Neural cell (in vitro differentiated cells): Measurements from ENCODE around the gene HEBP2. TPM values are rescaled to one million over a fixed set of nuclear protein-coding genes. Genes with fewer than 3 reads are reported as not detected.
"Not testable (repeated sequence)": the region's sequence is repeated elsewhere in the genome, so short reads cannot be mapped to it uniquely, and the experiment has no call there.

Experiments used
- H2AFZ ChIP-seq: fragments of 200-600, 300-800 bp; sonication (generic), shearing (Covaris generic); 2 replicates; pipeline ENCODE4 v1.6.0; 2014; ENCODE audit warnings: low read depth, mild to moderate bottlenecking, antibody characterized with exemption, low read length, moderate library complexity
- H3F3A ChIP-seq: fragments of 200-600 bp; shearing (Covaris generic); 2 replicates; pipeline ENCODE4 v1.6.1; 2016; ENCODE audit warnings: mild to moderate bottlenecking, moderate library complexity, mixed read lengths, antibody characterized with exemption, low read length; ENCODE audit not compliant: insufficient read depth, poor library complexity, severe bottlenecking
- H3K27ac ChIP-seq: fragments of 200-600, 300-800 bp; sonication (generic), shearing (Covaris generic); 2 replicates; pipeline ENCODE4 v1.5.1; 2014; ENCODE audit warnings: mild to moderate bottlenecking, low read length, moderate library complexity
- H3K27me3 ChIP-seq: fragments of 300-800, 200-600 bp; sonication (generic), shearing (Covaris generic); 2 replicates; pipeline ENCODE4 v1.6.0; 2014; ENCODE audit warnings: mild to moderate bottlenecking, low read depth, low read length, moderate library complexity; ENCODE audit not compliant: insufficient read depth
- H3K36me3 ChIP-seq: fragments of 300-800, 200-600 bp; sonication (generic), shearing (Covaris generic); 2 replicates; pipeline ENCODE4 v1.5.1; 2014; ENCODE audit warnings: mild to moderate bottlenecking, antibody characterized with exemption, low read length, moderate library complexity; ENCODE audit not compliant: insufficient read depth
- H3K4me2 ChIP-seq: fragments of 300-800, 200-600 bp; sonication (generic), shearing (Covaris generic); 2 replicates; pipeline ENCODE4 v1.6.0; 2014; ENCODE audit warnings: mild to moderate bottlenecking, low read length
- H3K4me3 ChIP-seq: fragments of 300-800, 200-600 bp; sonication (generic), shearing (Covaris generic); 2 replicates; pipeline ENCODE4 v1.5.1; 2014; ENCODE audit warnings: mild to moderate bottlenecking, low read length, moderate library complexity
- H3K79me2 ChIP-seq: fragments of 200-600 bp; shearing (Covaris generic); replicated peaks from 2 replicates; pipeline ENCODE4 v1.6.0; 2014; ENCODE audit warnings: mild to moderate bottlenecking, low read length, moderate library complexity; ENCODE audit not compliant: insufficient read depth
- H3K9ac ChIP-seq: fragments of 300-800, 200-600 bp; sonication (generic), shearing (Covaris generic); 2 replicates; pipeline ENCODE4 v1.6.1; 2016; ENCODE audit warnings: mild to moderate bottlenecking, low read length, mixed read lengths
- H3K9me2 ChIP-seq: fragments of 200-600 bp; shearing (Covaris generic); 2 replicates; pipeline ENCODE4 v1.6.1; 2016; ENCODE audit warnings: mild to moderate bottlenecking, low read length, mixed read lengths; ENCODE audit not compliant: insufficient read depth
- H3K9me3 ChIP-seq: fragments of 200-600, 300-800 bp; sonication (generic), shearing (Covaris generic); 2 replicates; pipeline ENCODE4 v1.6.1; 2016; ENCODE audit warnings: mild to moderate bottlenecking, mixed run types, low read length, moderate library complexity, mixed read lengths
- H4K20me1 ChIP-seq: fragments of 200-600 bp; shearing (Covaris generic); 2 replicates; pipeline ENCODE4 v1.6.1; 2016; ENCODE audit warnings: mild to moderate bottlenecking, mixed run types; ENCODE audit not compliant: insufficient read depth
- EP300 ChIP-seq: fragments of 450-650 bp; conservative IDR thresholded peaks from 2 replicates; pipeline ENCODE4 v1.6.1; 2014; ENCODE audit warnings: antibody characterized with exemption, mild to moderate bottlenecking, moderate library complexity; ENCODE audit not compliant: poor library complexity, severe bottlenecking
- EZH2 ChIP-seq: fragments of 200-600, 300-800 bp; shearing (Covaris generic), sonication (generic); IDR thresholded peaks from 2 replicates; pipeline ENCODE4 v1.6.1; 2014; ENCODE audit warnings: antibody characterized with exemption, low read length, borderline replicate concordance, mild to moderate bottlenecking; ENCODE audit not compliant: insufficient read depth, poor library complexity, severe bottlenecking
- MXI1 ChIP-seq: fragments of 450-650 bp; conservative IDR thresholded peaks from 2 replicates; pipeline ENCODE4 v1.6.1; 2014; ENCODE audit warnings: antibody characterized with exemption, mild to moderate bottlenecking; ENCODE audit not compliant: poor library complexity, severe bottlenecking
- POLR2AphosphoS5 ChIP-seq: IDR thresholded peaks from 2 replicates; pipeline ENCODE4 v1.6.1; 2012
- RAD21 ChIP-seq: fragments of 450-650 bp; conservative IDR thresholded peaks from 2 replicates; pipeline ENCODE4 v1.6.1; 2014; ENCODE audit warnings: antibody characterized with exemption, mild to moderate bottlenecking, moderate library complexity
- REST ChIP-seq: IDR thresholded peaks from 2 replicates; pipeline ENCODE4 v1.6.1; 2012; ENCODE audit warnings: borderline replicate concordance
- SMC3 ChIP-seq: fragments of 450-650 bp; conservative IDR thresholded peaks from 2 replicates; pipeline ENCODE4 v1.6.1; 2014; ENCODE audit warnings: antibody characterized with exemption, mild to moderate bottlenecking, moderate library complexity; ENCODE audit not compliant: poor library complexity
- TAF1 ChIP-seq: IDR thresholded peaks from 2 replicates; pipeline ENCODE4 v1.6.1; 2012; ENCODE audit warnings: low read depth
- polyA plus RNA-seq: library from polyadenylated mRNA; depleted of rRNA; stranded (reverse); fragments of >200 nt; gene quantifications from 2 replicates; pipeline ENCODE4 v1.2.3, GENCODE V29; 2014
- TF ChIP-seq, protein P1 (sequence below): fragments of 450-650 bp; IDR thresholded peaks from 2 replicates; pipeline ENCODE4 v1.5.1; 2014; ENCODE audit warnings: antibody characterized with exemption, mild to moderate bottlenecking, moderate library complexity; ENCODE audit not compliant: poor library complexity, severe bottlenecking

HEBP2 gene
- polyA plus RNA-seq, 1 donor from 2014 or later, result 3.0 TPM

DNA sequence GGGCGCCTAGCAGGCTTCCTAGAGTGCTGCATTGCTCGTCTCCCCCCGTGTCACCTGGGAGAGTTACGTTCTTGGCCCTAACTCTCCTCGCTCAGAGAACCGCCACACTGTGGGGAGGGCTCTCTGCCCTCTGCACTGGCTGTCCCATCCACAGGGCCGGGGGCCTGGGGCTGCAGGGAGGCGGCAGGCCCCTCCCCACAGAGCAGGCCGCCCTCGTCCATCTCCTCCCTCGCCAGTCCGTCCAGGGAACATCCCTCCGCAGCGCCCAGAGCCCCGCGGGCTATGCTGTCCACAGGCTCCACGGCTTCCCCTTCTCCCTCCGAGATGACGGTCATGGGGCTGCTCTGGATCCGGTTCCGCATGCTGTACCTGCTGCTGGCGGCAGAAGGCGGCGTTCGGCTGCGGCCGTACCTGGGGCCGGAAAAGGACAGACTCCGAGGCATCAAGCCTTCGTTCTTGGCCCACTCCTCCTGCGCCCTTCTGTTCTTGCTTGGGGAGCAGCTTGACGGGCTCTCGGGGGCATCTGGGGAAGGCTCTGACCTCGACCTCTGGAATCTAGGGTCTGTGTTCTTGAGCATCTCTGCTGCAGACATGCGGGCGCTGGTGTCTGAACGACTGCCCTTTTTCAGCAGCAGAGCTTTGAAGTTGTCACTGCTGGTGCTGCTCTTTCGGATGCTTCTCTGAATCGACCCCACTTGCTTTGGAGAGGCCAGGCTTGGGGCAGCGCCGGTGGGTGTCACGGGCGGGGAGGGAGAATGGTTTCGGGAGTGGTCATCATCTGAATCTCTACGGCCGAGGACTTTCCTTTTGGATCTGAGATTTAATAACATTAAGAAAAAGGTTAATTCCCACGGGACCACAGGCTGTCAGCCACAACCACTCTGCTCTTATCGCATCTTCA lies 20.2 kb downstream of the HEBP2 start:
- H3K4me2 ChIP-seq, result no peak overlapping the region
- no peaks in the 10 kb centered on the region for H3K9me2 ChIP-seq
- no peaks in the 10 kb centered on the region for H3K36me3 ChIP-seq
- H3K27ac ChIP-seq, result no peak overlapping the region
- no peak overlapping the region for H2AFZ ChIP-seq
- no peaks in the 10 kb centered on the region for H3K27me3 ChIP-seq
- H4K20me1 ChIP-seq, result no peaks in the 10 kb centered on the region
- no peaks in the 10 kb centered on the region for H3F3A ChIP-seq
- H3K79me2 ChIP-seq, result no peaks in the 10 kb centered on the region
- no peak overlapping the region for H3K4me3 ChIP-seq
- H3K9ac ChIP-seq, result no peak overlapping the region
- TF ChIP-seq POLR2AphosphoS5 (no peak), SMC3 (no peak), TAF1 (no peak), MXI1 (no peak), EZH2 (no peak), REST (no peak), RAD21 (no peak), EP300 (no peak)
- TF ChIP-seq, protein P1, sequence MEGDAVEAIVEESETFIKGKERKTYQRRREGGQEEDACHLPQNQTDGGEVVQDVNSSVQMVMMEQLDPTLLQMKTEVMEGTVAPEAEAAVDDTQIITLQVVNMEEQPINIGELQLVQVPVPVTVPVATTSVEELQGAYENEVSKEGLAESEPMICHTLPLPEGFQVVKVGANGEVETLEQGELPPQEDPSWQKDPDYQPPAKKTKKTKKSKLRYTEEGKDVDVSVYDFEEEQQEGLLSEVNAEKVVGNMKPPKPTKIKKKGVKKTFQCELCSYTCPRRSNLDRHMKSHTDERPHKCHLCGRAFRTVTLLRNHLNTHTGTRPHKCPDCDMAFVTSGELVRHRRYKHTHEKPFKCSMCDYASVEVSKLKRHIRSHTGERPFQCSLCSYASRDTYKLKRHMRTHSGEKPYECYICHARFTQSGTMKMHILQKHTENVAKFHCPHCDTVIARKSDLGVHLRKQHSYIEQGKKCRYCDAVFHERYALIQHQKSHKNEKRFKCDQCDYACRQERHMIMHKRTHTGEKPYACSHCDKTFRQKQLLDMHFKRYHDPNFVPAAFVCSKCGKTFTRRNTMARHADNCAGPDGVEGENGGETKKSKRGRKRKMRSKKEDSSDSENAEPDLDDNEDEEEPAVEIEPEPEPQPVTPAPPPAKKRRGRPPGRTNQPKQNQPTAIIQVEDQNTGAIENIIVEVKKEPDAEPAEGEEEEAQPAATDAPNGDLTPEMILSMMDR, result no peak
- no peaks in the 10 kb centered on the region for H3K9me3 ChIP-seq

GRCh38 chr6:138425256-138425655 lies 21.2 kb downstream of the HEBP2 start:
- not testable (repeated sequence) for H3K27ac ChIP-seq, H3K79me2 ChIP-seq, H3K9me2 ChIP-seq, H2AFZ ChIP-seq, H3K4me2 ChIP-seq, H3K9me3 ChIP-seq, H3K9ac ChIP-seq, H3K36me3 ChIP-seq, H3K27me3 ChIP-seq, H3F3A ChIP-seq, H4K20me1 ChIP-seq, H3K4me3 ChIP-seq
